Peyer's patch (tissue), 4 donors: ENCODE measurements around the gene GASK1A.

Source experiments
- POLR2A ChIP-seq, 2 donors: fragments of 450-650 bp; IDR thresholded peaks; one replicate each; pipeline ENCODE4 v1.5.1; 2017; ENCODE audit warnings: antibody characterized with exemption in 2 of 2, mild to moderate bottlenecking in 2 of 2, moderate library complexity in 2 of 2
- TF ChIP-seq, protein P1 (sequence below), 6 experiments: fragments of 450-650 bp in 4 of 6; fragments of 200-600 bp in 2 of 6; sonication (generic) in 1 of 6; IDR thresholded peaks; one replicate each; pipeline ENCODE4 v1.5.1; 2017 to 2019; ENCODE audit warnings: antibody characterized with exemption in 6 of 6, mild to moderate bottlenecking in 3 of 6, moderate library complexity in 1 of 6

GRCh38 chr3:43077707-43078106 is 98.6 kb downstream of the GASK1A start:
- TF ChIP-seq, protein P1, sequence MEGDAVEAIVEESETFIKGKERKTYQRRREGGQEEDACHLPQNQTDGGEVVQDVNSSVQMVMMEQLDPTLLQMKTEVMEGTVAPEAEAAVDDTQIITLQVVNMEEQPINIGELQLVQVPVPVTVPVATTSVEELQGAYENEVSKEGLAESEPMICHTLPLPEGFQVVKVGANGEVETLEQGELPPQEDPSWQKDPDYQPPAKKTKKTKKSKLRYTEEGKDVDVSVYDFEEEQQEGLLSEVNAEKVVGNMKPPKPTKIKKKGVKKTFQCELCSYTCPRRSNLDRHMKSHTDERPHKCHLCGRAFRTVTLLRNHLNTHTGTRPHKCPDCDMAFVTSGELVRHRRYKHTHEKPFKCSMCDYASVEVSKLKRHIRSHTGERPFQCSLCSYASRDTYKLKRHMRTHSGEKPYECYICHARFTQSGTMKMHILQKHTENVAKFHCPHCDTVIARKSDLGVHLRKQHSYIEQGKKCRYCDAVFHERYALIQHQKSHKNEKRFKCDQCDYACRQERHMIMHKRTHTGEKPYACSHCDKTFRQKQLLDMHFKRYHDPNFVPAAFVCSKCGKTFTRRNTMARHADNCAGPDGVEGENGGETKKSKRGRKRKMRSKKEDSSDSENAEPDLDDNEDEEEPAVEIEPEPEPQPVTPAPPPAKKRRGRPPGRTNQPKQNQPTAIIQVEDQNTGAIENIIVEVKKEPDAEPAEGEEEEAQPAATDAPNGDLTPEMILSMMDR (IDR thresholded peaks at IDR 0.05), result no peak
- TF ChIP-seq POLR2A (IDR thresholded peaks at IDR 0.05), result no peak
